GM19328 (cell line): Measurements from ENCODE around the gene DAND5.
A peak's percentile ranks its signal among the peaks of the same experiment; 100 is the strongest.
"Not testable (repeated sequence)": the region's sequence is repeated elsewhere in the genome, so short reads cannot be mapped to it uniquely, and the experiment has no call there.

Experiments used
- ATAC-seq: cut with Tn5 transposase; IDR thresholded peaks from one replicate; pipeline ENCODE4 v1.9.1; 2021; ENCODE audit warnings: mild to moderate bottlenecking, moderate library complexity; ENCODE audit not compliant: unreplicated experiment

DAND5 gene

DNA sequence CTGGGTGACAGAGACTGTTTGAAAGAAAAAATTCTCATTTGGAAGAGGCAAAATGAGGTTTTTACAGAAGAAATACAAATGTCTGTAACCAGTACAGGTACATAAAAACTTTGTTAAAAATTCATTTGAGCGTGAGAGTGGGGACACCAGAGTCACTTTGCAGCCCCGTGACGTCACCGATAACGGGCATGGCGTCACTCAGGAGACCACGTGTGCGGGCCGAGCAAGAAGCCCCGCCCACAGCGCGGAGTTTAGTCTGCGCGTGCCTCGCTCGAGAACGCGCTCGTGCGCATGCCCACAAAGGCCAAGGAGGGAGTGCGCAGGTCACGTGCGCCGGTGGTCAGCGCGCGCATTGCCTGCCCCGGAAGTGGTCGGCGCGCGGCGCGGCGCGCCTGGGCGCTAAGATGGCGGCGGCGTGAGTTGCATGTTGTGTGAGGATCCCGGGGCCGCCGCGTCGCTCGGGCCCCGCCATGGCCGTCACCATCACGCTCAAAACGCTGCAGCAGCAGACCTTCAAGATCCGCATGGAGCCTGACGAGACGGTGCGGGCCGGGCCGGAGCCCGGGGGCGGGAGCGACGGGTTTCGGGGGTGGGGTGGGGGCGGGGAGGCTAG, 23.8 kb upstream of the DAND5 start, which contains the start of gene RAD23A:
Gene RAD23A (plus strand): TSS at position 384 of the 613 bp plus-strand sequence. CDS start 87 bp downstream, at position 471.
- peak; percentile 59 for ATAC-seq

DNA sequence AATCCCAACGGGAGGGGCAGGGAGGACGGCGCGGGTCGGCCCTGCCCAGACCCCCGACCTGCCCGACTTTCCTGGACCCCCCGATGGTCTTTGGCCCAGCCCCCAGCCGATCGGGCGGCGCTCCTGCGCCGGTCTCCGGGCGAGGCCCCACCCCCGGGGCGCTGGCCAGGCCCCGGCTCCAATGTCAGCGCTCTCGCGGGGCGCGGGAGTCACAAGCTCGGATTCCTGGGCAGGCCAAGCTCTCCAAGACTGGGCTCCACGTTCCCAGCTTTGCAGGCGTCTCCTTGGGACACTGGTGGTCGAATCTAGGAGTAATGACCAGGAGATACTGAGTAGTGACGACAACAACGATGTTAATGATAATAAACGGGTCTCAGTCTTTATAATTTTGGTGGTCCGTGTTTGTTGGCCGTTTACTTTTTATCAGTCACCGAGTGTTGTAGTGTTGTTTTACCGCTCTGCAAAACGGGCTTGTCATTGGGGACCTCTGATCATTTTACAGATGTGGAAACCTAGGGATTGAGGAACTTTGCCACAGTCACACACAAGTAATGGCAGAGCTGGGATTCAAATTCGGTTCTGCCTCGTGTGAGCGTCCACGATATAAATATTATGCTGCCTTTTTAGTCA, 23.2 kb upstream of the DAND5 start:
- ATAC-seq = peak; percentile 27

GRCh38 chr19:12946731-12947496, 22.5 kb upstream of the DAND5 start:
- no peak for ATAC-seq

DNA sequence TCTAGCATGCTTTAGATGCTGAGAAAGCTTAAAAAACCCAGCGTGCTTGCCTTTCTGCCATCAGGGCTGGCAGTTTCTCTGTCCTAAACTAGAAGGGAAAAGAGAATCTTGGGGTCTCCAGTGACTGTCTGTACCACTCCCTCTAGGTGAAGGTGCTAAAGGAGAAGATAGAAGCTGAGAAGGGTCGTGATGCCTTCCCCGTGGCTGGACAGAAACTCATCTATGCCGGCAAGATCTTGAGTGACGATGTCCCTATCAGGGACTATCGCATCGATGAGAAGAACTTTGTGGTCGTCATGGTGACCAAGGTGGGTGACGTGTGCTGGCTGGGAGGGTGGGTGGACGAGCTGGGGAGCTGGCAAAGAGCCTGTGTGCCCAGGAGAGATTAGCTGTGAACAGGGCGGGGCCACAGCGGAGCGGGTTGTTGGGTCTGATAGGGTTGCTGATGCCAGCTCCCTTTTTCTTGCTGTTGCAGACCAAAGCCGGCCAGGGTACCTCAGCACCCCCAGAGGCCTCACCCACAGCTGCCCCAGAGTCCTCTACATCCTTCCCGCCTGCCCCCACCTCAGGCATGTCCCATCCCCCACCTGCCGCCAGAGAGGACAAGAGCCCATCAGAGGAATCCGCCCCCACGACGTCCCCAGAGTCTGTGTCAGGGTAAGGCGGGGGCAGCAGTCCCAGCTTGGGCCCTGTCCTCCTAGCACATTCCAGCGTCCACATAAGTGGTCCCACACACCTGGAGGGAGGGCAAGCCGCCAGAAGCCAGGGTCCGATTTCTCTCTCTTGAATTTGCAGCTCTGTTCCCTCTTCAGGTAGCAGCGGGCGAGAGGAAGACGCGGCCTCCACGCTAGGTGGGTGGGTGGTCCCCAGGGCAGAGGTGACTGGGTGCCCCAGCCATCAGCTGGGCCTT, 21.4 kb upstream of the DAND5 start:
- ATAC-seq = no peak

DNA sequence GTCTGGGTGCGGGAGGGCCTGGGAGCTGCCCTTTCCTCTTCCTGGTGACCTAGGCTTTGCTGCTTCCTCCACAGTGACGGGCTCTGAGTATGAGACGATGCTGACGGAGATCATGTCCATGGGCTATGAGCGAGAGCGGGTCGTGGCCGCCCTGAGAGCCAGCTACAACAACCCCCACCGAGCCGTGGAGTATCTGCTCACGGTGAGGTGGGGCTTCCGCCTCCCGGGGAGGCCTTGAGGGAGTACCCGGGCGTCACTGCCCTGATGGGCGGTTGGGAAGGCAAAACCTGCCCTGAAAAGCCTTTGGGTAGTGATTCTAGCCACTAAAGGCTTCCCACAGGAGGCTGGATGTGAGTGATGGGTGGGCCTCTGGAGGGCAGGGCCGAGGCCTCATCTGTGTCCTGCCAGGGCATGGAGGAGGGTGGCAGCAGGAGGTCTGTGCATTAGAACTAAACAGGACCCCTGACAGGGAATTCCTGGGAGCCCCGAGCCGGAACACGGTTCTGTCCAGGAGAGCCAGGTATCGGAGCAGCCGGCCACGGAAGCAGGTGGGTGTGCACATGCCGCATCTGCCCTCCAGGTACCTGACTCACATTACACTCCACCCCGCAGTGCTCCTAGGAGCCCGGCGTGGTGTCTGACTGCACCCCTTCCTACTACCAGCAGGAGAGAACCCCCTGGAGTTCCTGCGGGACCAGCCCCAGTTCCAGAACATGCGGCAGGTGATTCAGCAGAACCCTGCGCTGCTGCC, 20.6 kb upstream of the DAND5 start:
- no peak for ATAC-seq

- no peak for ATAC-seq
Observed at GRCh38 chr19:12949363-12950283, 19.8 kb upstream of the DAND5 start.

DNA sequence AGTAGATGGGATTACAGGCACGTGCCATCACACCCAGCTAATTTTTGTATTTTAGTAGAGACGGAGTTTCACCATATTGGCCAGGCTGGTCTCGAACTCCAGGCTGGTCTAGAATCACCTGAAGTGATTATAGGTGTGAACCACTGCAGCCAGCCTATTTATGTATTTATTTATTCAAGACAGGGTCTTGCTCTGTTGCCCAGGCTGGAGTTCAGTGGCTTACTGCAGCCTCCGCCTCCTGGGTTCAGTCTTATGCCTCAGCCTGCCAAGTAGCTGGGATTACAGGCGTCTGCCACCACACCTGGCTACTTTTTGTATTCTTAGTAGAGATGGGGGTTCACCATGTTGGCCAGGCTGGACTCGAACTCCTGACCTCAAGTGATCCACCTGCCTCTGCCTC, 17.3 kb upstream of the DAND5 start:
- not testable (repeated sequence) for ATAC-seq

GRCh38 chr19:12952488-12953137, 16.8 kb upstream of the DAND5 start:
- ATAC-seq = no peak

- ATAC-seq = no peak
Observed at GRCh38 chr19:12953138-12953798, 16.1 kb upstream of the DAND5 start.

DNA sequence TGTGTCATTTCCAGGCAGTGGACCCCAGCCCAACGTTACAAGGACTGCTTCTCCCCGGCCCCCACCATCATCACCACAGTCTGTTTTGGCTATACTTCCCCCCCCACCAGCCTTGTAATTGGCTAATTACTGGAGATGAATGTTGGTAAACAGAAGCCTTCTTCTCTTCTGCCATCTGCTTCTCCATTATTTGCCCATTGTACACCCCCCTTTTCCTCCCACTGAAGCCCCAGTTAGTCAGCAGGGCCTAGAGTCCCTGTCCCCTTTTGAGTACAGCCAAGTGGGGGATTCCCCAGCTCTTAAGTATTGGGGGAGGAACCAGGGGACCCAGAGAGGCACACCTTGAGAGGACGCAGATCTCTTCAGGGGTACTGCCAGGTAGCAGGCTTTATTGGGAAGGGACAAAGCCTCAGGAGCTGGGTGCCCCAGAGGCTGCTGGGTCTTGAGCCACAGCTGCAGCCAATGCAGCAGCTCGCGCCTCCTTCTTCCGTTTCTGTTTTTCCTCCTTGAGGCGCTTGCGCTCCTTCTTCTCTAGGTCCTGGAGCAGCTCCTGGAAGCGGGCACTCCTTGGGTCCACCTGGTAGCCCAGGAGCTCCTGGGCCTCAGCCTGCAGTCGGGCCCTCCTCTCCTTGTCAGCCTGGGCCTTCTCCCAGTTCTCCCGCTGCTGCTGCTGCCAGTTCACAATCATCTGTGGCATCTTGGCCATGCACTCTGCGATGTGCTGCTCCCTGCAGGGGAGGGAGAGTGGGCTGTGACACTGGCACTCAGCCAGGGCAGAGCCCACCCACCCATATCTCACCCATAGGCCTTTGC, 15.4 kb upstream of the DAND5 start:
- ATAC-seq = no peak

DNA sequence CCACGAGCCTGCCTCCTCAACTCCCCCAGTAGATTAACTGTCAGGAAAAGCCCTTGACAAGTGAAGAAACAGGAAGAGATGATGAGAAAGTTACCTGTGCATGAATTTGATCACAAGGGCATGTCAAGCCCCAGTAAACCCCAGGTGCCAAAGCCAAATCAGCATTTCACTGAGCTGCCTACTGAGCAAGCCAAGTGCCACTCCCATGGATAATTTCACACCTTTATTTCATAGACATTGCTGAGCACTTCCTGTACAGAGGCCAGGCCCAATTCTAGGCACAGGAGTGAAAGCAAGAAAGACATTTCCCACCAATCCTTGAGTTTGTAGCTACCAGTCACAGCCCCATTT, 14.8 kb upstream of the DAND5 start:
- no peak for ATAC-seq

- ATAC-seq = not testable (repeated sequence)
Observed at GRCh38 chr19:12955575-12955974, 13.8 kb upstream of the DAND5 start.

DNA sequence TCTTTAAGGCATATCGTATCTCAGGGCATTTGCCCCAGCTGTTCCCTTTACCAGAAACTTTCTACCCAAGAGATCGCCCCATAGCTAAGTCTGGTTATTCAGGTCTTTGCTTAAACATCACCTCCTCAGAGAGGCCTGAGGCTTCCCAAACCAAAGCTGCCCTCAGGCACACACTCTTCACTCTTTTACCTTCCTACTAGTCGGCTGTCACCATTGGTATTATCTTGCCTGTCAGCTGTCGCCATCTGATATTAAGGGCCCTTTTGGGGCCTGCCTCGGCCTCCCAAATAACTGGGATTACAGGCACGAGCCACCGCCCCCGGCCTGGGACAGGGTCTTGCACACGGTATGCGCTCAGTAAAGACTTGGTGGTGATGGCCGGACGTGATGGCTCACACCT, 13.4 kb upstream of the DAND5 start:
- ATAC-seq = no peak

GRCh38 chr19:12956446-12957388, 12.7 kb upstream of the DAND5 start, which contains the start of gene GADD45GIP1:
Gene GADD45GIP1 (minus strand): TSS chr19:12957223. CDS start chr19:12957212, 11 bp downstream.
- ATAC-seq = peak; percentile 65

GRCh38 chr19:12957389-12957952, 11.9 kb upstream of the DAND5 start:
- ATAC-seq = not testable (repeated sequence)

- no peak for ATAC-seq
Observed at GRCh38 chr19:12959481-12959880, 9.9 kb upstream of the DAND5 start.
